Gastrocnemius medialis (tissue), 4 donors: ENCODE results near the gene RPRD1A.

Experiments used
- CTCF ChIP-seq, 5 experiments: fragments of 450-650 bp in 3 of 5; fragments of 200-600 bp in 2 of 5; sonication (generic) in 2 of 5; IDR thresholded peaks in 4 of 5; conservative IDR thresholded peaks in 1 of 5; 1 replicate in 4 of 5; 2 replicates in 1 of 5; pipeline ENCODE4 v1.5.1; 2016 to 2019; ENCODE audit warnings: antibody characterized with exemption in 5 of 5, mild to moderate bottlenecking in 3 of 5, moderate library complexity in 3 of 5
- POLR2A ChIP-seq, 2 donors: fragments of 450-650 bp; IDR thresholded peaks; one replicate each; pipeline ENCODE4 v1.6.1; 2017; ENCODE audit warnings: antibody characterized with exemption in 2 of 2, mild to moderate bottlenecking in 2 of 2, moderate library complexity in 2 of 2

GRCh38 chr18:36046898-36047297 is 20.5 kb downstream of the RPRD1A start:
- TF ChIP-seq POLR2A (IDR thresholded peaks at IDR 0.05) (no peak), CTCF (IDR thresholded peaks at IDR 0.05 in 4 of 5, conservative IDR thresholded peaks at IDR 0.05 in 1 of 5) (no peak)
